Right lobe of liver (tissue), 6 donors: ENCODE measurements around the gene TUBAL3. TPM values are rescaled to one million over a fixed set of nuclear protein-coding genes. Genes with fewer than 3 reads are reported as not detected.
"Not testable (repeated sequence)": the region's sequence is repeated elsewhere in the genome, so short reads cannot be mapped to it uniquely, and the experiment has no call there.

Source experiments
- ATAC-seq, 4 donors: fragments of 200-7000 bp; cut with Tn5 transposase; one replicate each; pipeline ENCODE4 v1.9.1; 2020; ENCODE audit warnings: mild to moderate bottlenecking in 4 of 4, moderate library complexity in 4 of 4
- DNase-seq, 3 donors: peaks; one replicate each; pipeline ENCODE4 v3.0.0-alpha.2; 2020
- H3K27ac ChIP-seq, 3 donors: fragments of 200-600 bp; one replicate each; pipeline ENCODE4 v1.8.0; 2022
- H3K27me3 ChIP-seq, 2 donors: fragments of 200-600 bp; one replicate each; pipeline ENCODE4 v1.8.0; 2022
- H3K36me3 ChIP-seq, 4 donors: fragments of 200-600 bp; sonication (generic) in 1 of 4; one replicate each; pipeline versions ENCODE4 v1.5.1 to v1.8.0; 2017 to 2022; ENCODE audit warnings: control low read depth in 1 of 4
- H3K4me1 ChIP-seq, 4 donors: fragments of 200-600 bp; sonication (generic) in 1 of 4; one replicate each; pipeline versions ENCODE4 v1.5.1 to v1.8.0; 2017 to 2022; ENCODE audit warnings: control low read depth in 1 of 4
- H3K4me3 ChIP-seq, 3 donors: fragments of 200-600 bp; one replicate each; pipeline ENCODE4 v1.8.0; 2022
- H3K9me3 ChIP-seq, 4 donors: fragments of 200-600 bp; sonication (generic) in 1 of 4; one replicate each; pipeline versions ENCODE4 v1.5.1 to v1.8.0; 2017 to 2022; ENCODE audit warnings: control low read depth in 1 of 4
- POLR2A ChIP-seq: fragments of 450-650 bp; IDR thresholded peaks from one replicate; pipeline ENCODE4 v1.6.1; 2017; ENCODE audit warnings: antibody characterized with exemption, mild to moderate bottlenecking
- WGBS: methylation state at CpG from one replicate; pipeline ENCODE4 v1.1.6; 2018; ENCODE audit warnings: low coverage, low lambda C conversion rate; ENCODE audit not compliant: insufficient coverage; ENCODE audit errors: missing lambda C conversion rate; 5-methylcytosine and 5-hydroxymethylcytosine counted together
- intact Hi-C, 2 donors: fragments of 100-400 bp; cut with DNase I; formaldehyde crosslinking; loops; one replicate each; pipeline versions ENCODE4 v1.11.2 to v1.14.1; 2022
- total RNA-seq, 6 experiments: library from RNA; depleted of rRNA in 2 of 6; stranded (reverse); fragments of >200 nt in 2 of 6; fragmentation: NEBNext Ultra II Directional in 3 of 6; extraction: Animal tissue kit (Norgen Biotek cat#: 25700) in 3 of 6; gene quantifications; one replicate each; pipeline versions ENCODE4 v1.1.0 to v1.2.4, GENCODE V29; 2016 to 2023
- TF ChIP-seq, protein P1 (sequence below), 4 donors: fragments of 200-600 bp in 3 of 4; fragments of 450-650 bp in 1 of 4; IDR thresholded peaks; one replicate each; pipeline versions ENCODE4 v1.5.1 to v1.8.0; 2016 to 2022; ENCODE audit warnings: antibody characterized with exemption in 4 of 4, mild to moderate bottlenecking in 2 of 4
- donor health status: DM: no; HTN: yes; CAD: no.
- donor health status: DM: no; HTN: no; CAD: no.
- donor health status: DM: no; HTN: no; CAD: no.
- donor health status: DM: no; HTN: yes; CAD: no.
- donor health status: DM: no; HTN: yes; CAD: no.

Gene TUBAL3
- total RNA-seq, 6 experiments from 2014 or later: not detected

DNA sequence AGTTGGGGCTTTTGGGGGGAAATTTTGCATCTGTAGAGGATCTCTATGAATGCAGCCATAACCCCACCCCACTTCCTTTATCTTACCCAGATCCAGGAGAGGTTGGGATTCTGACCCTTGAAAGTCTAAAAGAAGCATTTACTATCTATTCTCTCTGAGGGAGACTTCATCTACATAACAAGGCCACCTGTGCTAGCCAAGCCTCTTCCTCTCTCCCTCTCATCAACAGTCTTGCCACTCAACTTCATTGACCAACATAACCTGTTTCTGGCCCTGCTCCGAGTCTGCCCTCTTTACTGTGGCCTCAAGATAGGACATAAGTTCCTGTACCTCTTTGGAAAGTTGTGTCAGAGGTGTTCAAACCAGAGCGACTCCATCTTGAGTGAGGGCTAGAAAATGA is 19.4 kb downstream of the TUBAL3 start:
- H3K9me3 ChIP-seq: peaks cover 0 to 4% (median 1%) of the 10 kb centered on the region in 4 donors
- no peak overlapping the region for H3K4me3 ChIP-seq
- intact Hi-C loops: no loop called here
- no peak for TF ChIP-seq POLR2A
- TF ChIP-seq, protein P1, sequence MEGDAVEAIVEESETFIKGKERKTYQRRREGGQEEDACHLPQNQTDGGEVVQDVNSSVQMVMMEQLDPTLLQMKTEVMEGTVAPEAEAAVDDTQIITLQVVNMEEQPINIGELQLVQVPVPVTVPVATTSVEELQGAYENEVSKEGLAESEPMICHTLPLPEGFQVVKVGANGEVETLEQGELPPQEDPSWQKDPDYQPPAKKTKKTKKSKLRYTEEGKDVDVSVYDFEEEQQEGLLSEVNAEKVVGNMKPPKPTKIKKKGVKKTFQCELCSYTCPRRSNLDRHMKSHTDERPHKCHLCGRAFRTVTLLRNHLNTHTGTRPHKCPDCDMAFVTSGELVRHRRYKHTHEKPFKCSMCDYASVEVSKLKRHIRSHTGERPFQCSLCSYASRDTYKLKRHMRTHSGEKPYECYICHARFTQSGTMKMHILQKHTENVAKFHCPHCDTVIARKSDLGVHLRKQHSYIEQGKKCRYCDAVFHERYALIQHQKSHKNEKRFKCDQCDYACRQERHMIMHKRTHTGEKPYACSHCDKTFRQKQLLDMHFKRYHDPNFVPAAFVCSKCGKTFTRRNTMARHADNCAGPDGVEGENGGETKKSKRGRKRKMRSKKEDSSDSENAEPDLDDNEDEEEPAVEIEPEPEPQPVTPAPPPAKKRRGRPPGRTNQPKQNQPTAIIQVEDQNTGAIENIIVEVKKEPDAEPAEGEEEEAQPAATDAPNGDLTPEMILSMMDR (IDR thresholded peaks at IDR 0.05): no peak
- no peak for ATAC-seq
- no peak overlapping the region for H3K27ac ChIP-seq
- H3K27me3 ChIP-seq: no peaks in the 10 kb centered on the region
- H3K4me1 ChIP-seq: no peaks in the 10 kb centered on the region
- 83% methylated on average over 2 of the region's 2 CpGs for WGBS
- no peak for DNase-seq
- no peaks in the 10 kb centered on the region for H3K36me3 ChIP-seq

DNA sequence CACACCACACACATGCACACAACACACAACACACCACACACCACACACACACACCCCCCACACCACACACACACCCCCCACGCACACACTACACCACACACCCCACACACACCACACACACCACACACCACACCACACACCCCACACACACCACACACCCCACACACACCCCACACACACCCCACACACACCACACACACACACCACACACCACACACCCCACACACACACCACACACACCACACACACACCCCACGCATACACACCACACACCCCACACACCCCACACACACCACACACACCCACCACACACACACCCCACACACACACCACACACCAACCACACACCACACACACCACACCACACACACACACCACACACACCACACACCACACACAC is 23.4 kb downstream of the TUBAL3 start:
- H3K9me3 ChIP-seq: no peaks in the 10 kb centered on the region
- WGBS: 64% methylated on average over 2 of the region's 2 CpGs
- H3K27me3 ChIP-seq: no peaks in the 10 kb centered on the region
- DNase-seq: no peak
- ATAC-seq: no peak
- TF ChIP-seq, protein P1 (IDR thresholded peaks at IDR 0.05): no peak
- TF ChIP-seq POLR2A: no peak
- no peaks in the 10 kb centered on the region for H3K4me1 ChIP-seq
- intact Hi-C loops: no loop called here
- no peaks in the 10 kb centered on the region for H3K36me3 ChIP-seq
- H3K27ac ChIP-seq: no peak overlapping the region
- no peak overlapping the region for H3K4me3 ChIP-seq

DNA sequence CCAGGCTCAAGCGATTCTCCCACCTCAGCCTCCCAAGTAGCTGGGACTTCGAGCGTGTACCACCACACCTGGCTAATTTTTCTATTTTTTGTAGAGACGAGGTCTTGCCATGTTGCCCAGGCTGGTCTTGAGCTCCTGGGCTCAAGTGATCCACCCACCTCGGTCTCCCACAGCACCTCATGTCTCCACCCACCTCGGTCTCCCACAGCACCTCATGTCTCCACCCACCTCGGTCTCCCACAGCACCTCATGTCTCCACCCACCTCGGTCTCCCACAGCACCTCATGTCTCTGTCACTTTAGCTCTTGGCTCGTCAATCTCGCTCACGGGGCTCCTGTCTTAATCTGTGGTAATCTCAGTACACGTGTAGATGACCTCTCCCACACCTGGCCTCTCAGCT is 24.2 kb downstream of the TUBAL3 start:
- H3K4me1 ChIP-seq, H3K27ac ChIP-seq, H3K36me3 ChIP-seq, intact Hi-C loops, H3K9me3 ChIP-seq, H3K4me3 ChIP-seq, DNase-seq, H3K27me3 ChIP-seq, ATAC-seq: not testable (repeated sequence)
- 87% methylated on average over 12 of the region's 12 CpGs for WGBS

DNA sequence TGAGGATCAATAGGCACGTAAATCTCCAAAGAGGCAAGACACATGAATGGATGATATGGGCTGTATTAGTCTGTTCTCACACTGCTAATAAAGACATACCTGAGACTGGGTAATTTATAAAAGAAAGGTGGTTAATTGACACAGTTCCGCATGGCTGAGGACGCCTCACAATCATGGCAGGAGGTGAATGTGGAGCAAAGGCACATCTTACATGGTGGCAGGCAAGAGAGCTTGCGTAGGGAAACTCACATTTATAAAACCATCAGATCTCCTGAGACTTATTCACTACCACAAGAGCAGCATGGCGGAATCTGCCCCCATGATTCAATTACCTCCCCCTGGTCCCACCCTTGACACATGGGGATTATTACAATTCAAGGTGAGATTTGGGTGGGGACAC is 25.4 kb downstream of the TUBAL3 start:
- H3K4me3 ChIP-seq, H3K27me3 ChIP-seq, ATAC-seq, H3K4me1 ChIP-seq, H3K36me3 ChIP-seq, intact Hi-C loops, DNase-seq, H3K9me3 ChIP-seq, H3K27ac ChIP-seq: not testable (repeated sequence)
- 97% methylated on average over 3 of the region's 5 CpGs for WGBS

DNA sequence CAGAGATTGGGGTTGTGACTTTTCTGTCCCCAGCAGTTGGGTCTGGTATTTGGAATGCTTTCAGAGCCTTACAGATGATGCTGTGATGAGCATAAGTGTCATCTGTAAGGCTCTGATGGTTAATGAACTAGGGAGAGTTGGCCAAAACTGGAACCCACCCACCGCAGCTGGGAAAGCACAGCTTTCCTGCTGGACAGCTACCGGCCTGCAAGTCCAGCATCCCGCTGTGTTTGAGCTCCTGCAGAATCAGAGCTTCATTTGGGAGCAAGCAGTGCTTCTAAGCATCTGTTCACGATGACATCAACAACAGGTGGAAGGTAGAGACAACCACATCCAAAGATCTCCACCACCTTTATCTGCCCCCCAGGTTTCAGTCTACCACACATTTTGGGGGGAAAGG is 28.2 kb downstream of the TUBAL3 start:
- 58% methylated on average over 3 of the region's 4 CpGs for WGBS
- H3K4me3 ChIP-seq: no peak overlapping the region
- H3K4me1 ChIP-seq: no peaks in the 10 kb centered on the region
- intact Hi-C loops: no loop called here
- TF ChIP-seq, protein P1 (IDR thresholded peaks at IDR 0.05): no peak
- no peak for TF ChIP-seq POLR2A
- H3K27ac ChIP-seq: no peak overlapping the region
- H3K27me3 ChIP-seq: no peaks in the 10 kb centered on the region
- no peak for ATAC-seq
- no peaks in the 10 kb centered on the region for H3K36me3 ChIP-seq
- DNase-seq: no peak
- H3K9me3 ChIP-seq: no peaks in the 10 kb centered on the region
